Effector memory CD8-positive, alpha-beta T cell (primary cell): ENCODE data around the gene MYCL.

Experiments used
- ATAC-seq: fragments of 150-1000 bp; cut with Tn5 transposase; replicated peaks from 2 replicates; pipeline ENCODE4 v1.10.0; 2021; ENCODE audit warnings: mild to moderate bottlenecking, moderate library complexity
- DNase-seq, 3 experiments: peaks; one replicate each; pipeline ENCODE4 v3.0.0; 2021
- H3K27ac Mint-ChIP-seq, 2 donors: one replicate each; pipeline ENCODE4 v1.8.0; 2022; ENCODE audit warnings: mild to moderate bottlenecking in 2 of 2, mixed read lengths in 2 of 2, moderate library complexity in 2 of 2
- H3K27me3 Mint-ChIP-seq, 2 donors: one replicate each; pipeline ENCODE4 v1.8.0; 2022; ENCODE audit warnings: mixed read lengths in 2 of 2
- H3K36me3 Mint-ChIP-seq: one replicate; pipeline ENCODE4 v1.8.0; 2022; ENCODE audit warnings: mild to moderate bottlenecking, moderate library complexity, mixed read lengths; ENCODE audit not compliant: insufficient read depth
- H3K4me1 Mint-ChIP-seq, 2 donors: one replicate each; pipeline ENCODE4 v1.8.0; 2022; ENCODE audit warnings: low read depth in 2 of 2, mixed read lengths in 2 of 2
- H3K4me3 Mint-ChIP-seq, 2 donors: one replicate each; pipeline ENCODE4 v1.8.0; 2022; ENCODE audit warnings: mild to moderate bottlenecking in 2 of 2, mixed read lengths in 2 of 2, moderate library complexity in 2 of 2
- H3K9me3 Mint-ChIP-seq, 2 donors: one replicate each; pipeline ENCODE4 v1.8.0; 2022; ENCODE audit warnings: mixed read lengths in 2 of 2

Gene MYCL

DNA sequence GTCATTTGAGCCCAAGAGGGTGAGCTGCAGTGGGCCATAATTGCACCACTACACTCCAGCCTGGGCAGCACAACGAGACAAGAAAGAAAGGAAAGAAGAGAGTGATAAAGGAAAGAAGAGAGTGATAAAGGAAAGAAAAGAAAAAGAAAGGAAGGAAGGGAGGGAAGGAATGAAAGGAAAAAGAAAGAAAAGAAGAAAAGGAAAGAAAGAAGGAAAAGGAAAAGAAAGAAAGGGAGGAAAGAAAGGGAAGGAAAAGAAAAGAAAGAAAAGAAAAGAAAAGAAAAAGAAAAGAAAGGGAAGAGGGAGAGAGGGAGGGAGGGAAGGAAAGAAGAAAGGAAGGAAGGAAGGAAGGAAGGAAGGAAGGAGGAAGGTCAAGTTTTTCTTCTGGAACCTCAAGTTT is 36.0 kb downstream of the MYCL start:
- peaks cover 12 to 22% of the 10 kb centered on the region in 2 donors for H3K4me1 Mint-ChIP-seq

DNA sequence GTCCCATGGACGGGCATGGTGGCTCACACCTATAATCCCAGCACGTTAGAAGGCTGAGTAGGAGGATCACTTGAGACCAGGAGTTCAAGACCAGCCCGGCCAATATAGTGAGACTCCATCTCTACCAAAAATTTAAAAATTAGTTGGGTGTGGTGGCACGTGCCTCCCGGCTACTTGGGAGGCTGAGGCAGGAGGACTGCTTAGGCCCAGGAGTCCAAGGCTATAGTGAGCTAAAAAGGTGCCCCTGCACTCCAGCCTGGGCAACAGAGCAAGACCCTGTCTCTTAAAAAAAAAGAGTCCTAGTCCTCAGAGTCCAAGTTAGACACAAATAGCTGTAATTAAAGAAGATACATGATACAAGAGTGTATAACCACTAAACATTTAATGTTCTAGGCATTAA is 38.5 kb downstream of the MYCL start:
- H3K4me1 Mint-ChIP-seq, result peaks cover 12 to 20% of the 10 kb centered on the region in 2 donors
- ATAC-seq, result no peak
- H3K27ac Mint-ChIP-seq, result no peak overlapping the region

More for the DNA sequence above, 36.0 kb downstream of the MYCL start:
- no peaks in the 10 kb centered on the region for H3K9me3 Mint-ChIP-seq
- DNase-seq (no peak), ATAC-seq (no peak)
- H3K27me3 Mint-ChIP-seq, result no peaks in the 10 kb centered on the region
- H3K36me3 Mint-ChIP-seq, result peaks cover 16% of the 10 kb centered on the region
- H3K27ac Mint-ChIP-seq, result no peak overlapping the region
- H3K4me3 Mint-ChIP-seq, result no peak overlapping the region

DNA sequence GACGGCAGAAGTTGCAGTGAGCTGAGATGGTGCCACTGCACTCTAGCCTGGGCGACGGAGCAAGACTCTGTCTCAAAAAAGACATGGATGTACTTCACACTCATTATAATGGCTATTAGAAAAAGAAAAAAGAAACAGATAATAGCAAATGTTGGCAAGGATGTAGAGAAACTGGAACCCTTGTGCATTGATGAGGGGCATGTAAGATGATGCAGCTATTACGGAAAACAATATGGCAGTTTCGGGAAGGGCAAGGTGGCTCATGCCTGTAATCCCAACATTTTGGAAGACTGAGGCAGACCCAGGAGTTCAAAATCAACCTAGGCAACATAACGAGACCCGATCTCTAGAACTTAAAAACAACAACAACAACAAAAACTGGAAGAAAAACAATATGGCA is 40.7 kb downstream of the MYCL start:
- ATAC-seq (no peak), DNase-seq (no peak)
- Mint-ChIP-seq H3K27ac (no peak overlapping the region), H3K9me3 (no peaks in the 10 kb centered on the region), H3K36me3 (peaks cover 12% of the 10 kb centered on the region), H3K4me1 (peaks cover 12 to 17% of the 10 kb centered on the region in 2 donors), H3K4me3 (no peak overlapping the region), H3K27me3 (no peaks in the 10 kb centered on the region)

More for the DNA sequence above, 38.5 kb downstream of the MYCL start:
- Mint-ChIP-seq H3K9me3 (no peaks in the 10 kb centered on the region), H3K27me3 (no peaks in the 10 kb centered on the region), H3K4me3 (no peak overlapping the region), H3K36me3 (peaks cover 17% of the 10 kb centered on the region)
- no peak for DNase-seq

DNA sequence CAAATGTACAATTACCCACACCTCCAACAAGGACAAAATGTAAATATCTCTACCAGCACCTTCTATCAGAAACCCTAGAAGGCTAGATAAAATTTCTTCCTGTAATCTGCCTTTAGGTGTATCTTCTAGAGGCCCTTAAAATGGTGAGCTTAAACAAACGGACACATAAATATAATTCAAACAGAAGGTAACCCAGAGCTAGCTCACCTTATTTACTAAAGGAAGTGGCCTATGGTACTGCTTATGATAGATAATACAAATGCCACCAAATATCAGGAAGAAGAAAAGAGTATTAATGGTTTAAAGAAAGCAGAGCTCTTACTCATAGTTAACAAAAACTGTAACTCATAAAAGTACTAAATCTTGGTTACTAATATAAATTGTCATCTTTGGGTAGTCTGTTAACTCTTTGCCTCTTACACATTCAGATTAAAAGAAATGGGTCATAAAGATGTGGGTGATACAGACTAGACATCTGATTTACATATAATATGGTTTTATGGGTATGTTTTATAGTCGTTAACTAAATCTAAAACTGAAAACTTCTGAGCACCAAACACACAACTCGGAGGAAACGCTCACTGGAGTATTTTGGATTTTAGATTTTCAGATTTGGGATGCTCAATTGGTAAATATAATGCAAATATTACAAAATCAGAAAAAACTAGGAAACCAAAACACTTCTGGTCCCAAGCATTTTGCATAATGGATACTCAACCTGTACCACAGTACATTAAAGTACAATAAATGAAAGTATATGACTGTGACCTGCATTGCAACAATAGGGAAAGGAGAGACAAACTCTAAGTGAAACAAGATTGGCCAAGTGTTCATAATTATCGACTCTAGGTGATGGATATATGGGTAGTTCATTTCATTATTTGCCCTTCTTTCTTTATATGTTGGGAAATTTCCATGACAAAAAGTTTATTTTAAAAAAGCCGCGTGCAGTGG is 41.6 kb downstream of the MYCL start:
- Mint-ChIP-seq H3K4me3 (no peak overlapping the region), H3K4me1 (peaks cover 8 to 11% of the 10 kb centered on the region in 2 donors), H3K36me3 (peaks cover 16% of the 10 kb centered on the region), H3K9me3 (no peaks in the 10 kb centered on the region), H3K27ac (no peak overlapping the region), H3K27me3 (no peaks in the 10 kb centered on the region)
- ATAC-seq (no peak), DNase-seq (no peak)

DNA sequence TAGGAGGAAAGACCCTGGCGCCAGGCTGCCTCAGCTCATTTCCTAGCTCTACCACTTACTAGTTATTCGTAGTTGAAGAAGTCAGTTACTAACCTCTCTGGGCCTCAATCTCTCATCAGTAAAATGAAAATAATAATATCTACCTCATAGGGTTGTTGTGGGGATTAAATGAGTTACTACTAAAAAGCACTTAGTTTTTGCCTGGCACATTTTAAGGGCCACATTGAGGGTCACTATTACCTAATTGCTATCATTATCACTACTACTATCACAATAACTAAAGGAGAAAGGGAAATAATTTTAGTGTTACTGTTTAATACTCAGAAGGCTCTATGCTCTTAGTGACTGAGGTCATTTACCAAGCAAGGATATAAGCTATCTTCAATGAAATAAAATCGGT is 43.4 kb downstream of the MYCL start:
- Mint-ChIP-seq H3K27ac (peak overlapping the region in 1 of 2 donors; percentile 53), H3K4me1 (peaks cover 4 to 5% of the 10 kb centered on the region in 2 donors), H3K27me3 (no peaks in the 10 kb centered on the region), H3K9me3 (no peaks in the 10 kb centered on the region), H3K36me3 (peaks cover 13% of the 10 kb centered on the region), H3K4me3 (no peak overlapping the region)
- DNase-seq (no peak), ATAC-seq (no peak)

DNA sequence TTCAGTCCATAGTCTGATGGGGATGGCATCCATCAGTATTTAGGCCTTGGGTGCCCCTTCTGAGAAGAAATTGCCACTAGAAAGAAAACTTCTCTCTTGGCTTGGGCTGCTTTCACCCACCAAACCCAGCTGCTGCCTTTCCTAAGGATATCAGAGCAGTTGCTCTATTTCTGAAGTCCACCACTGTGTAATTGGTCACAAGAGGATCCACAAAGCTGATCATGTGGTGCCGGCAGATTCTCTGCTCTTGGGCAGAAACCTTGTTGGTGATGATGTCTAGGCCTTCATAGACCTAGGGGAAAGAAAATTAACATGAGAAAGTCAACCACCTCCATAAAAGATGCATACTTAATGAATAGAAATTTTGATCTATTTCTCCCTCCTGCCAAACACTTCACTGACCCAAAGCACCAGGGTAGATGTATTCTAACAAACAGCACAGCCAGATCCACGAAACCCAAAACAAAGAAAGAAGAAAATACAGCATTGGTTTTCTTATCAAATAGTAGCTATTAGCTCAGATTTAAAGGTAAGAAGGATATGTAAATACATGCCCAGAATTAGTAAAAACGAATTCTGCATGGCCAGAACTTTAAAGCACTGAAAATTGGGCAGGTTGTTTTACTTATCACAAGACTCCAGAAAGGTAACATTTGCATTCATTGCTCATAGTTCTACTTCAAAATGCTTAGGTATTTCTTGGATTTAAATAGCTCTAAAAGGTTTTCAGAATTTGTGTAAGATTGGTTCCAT is 44.4 kb downstream of the MYCL start:
- Mint-ChIP-seq H3K27me3 (no peaks in the 10 kb centered on the region), H3K9me3 (no peaks in the 10 kb centered on the region), H3K27ac (no peak overlapping the region), H3K4me3 (no peak overlapping the region), H3K36me3 (peaks cover 13% of the 10 kb centered on the region), H3K4me1 (peaks cover 0 to 5% of the 10 kb centered on the region in 2 donors)
- DNase-seq, result no peak
- no peak for ATAC-seq

DNA sequence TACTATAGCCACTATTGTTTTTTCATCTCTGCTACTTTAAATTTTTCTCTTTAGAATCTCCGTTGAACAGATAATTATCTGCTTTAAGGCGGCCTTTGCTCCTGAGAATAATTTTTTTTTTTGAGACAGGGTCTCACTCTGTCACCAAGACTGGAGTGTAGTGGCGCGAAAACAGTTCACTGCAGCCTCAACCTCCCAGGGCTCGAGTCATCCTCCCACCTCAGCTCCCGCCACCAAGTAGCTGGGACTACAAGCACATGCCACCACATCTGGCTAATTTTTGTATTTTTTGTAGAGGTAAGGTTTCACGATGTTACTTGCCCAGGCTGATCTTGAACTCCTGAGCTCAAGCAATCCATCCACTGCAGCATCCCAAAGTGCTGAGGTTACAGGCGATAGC is 47.0 kb downstream of the MYCL start:
- Mint-ChIP-seq H3K27ac (no peak overlapping the region), H3K27me3 (no peaks in the 10 kb centered on the region), H3K36me3 (peaks cover 13% of the 10 kb centered on the region), H3K4me3 (no peak overlapping the region), H3K9me3 (no peaks in the 10 kb centered on the region), H3K4me1 (peaks cover 4 to 5% of the 10 kb centered on the region in 2 donors)
- ATAC-seq, result no peak
- DNase-seq, result no peak

DNA sequence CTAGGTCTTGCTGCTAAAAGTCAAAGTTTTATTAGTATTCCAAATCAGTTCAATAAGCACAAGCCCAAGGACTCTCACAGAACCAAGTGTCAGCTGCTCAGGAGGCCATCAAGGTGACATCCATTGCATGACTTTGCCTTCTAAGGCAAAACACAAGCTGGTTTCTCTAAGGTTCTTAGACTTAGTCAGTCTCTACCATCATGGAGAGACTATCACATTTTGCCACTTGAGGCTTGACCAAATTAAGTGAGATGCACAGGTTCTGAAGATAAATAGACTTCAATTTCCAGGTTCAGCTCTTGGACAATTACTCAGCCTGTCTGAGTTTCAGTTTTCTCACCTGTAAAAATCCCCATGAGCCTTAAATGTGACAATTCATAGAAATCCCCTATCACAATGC is 47.4 kb downstream of the MYCL start:
- no peaks in the 10 kb centered on the region for H3K9me3 Mint-ChIP-seq
- no peak overlapping the region for H3K4me3 Mint-ChIP-seq
- peaks cover 13% of the 10 kb centered on the region for H3K36me3 Mint-ChIP-seq
- DNase-seq, result no peak
- peaks cover 4 to 5% of the 10 kb centered on the region in 2 donors for H3K4me1 Mint-ChIP-seq
- no peaks in the 10 kb centered on the region for H3K27me3 Mint-ChIP-seq
- ATAC-seq, result no peak
- no peak overlapping the region for H3K27ac Mint-ChIP-seq

DNA sequence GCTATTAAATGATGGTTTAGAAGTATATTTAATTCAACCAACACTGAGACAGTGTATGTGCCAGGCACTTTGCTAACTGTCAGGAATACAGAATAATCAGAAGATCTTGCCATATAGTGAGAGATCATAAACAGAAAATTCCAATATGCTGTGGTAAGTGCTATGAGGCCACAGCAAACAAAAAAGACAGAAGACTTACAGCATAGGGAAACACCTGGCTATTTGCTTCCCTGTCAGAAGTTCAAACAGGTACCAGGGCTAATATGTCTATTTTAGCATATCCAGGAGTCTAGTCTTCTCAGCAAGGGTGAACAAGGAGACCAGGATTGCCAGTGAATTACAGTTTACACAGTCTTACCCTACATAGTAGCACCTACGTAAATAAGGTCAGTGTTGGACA is 48.8 kb downstream of the MYCL start:
- no peaks in the 10 kb centered on the region for H3K27me3 Mint-ChIP-seq
- peaks cover 4 to 5% of the 10 kb centered on the region in 2 donors for H3K4me1 Mint-ChIP-seq
- peaks cover 23% of the 10 kb centered on the region for H3K36me3 Mint-ChIP-seq
- H3K9me3 Mint-ChIP-seq, result no peaks in the 10 kb centered on the region
- H3K4me3 Mint-ChIP-seq, result no peak overlapping the region
- H3K27ac Mint-ChIP-seq, result no peak overlapping the region
- DNase-seq, result no peak
- no peak for ATAC-seq

DNA sequence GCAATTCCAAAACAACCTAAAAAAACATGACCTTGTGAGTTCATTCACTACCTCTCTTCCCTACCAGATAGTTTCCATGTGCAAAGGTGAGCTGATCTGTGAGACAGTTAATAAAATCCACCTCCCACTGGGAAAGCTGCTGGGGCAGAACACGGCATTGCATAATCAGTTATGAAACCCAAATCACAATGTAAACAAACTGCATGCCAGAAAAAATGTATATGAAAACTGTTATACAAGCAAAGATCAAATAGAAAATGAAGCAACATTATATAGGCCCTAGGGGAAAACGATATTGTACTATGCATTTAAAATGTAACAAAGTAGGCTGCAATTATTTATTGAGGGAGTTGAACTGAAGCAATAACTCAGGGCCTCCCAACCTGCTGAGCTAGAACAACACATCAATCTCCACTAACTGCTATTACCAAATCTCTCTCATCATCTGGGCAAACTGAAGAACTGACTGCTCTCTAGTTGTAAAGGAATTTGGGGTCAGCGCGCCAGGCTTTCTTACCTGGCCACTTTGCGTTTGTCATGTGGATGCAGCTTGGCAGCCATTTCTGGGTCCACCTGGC is 49.4 kb downstream of the MYCL start:
- peaks cover 4 to 5% of the 10 kb centered on the region in 2 donors for H3K4me1 Mint-ChIP-seq
- H3K36me3 Mint-ChIP-seq, result peaks cover 23% of the 10 kb centered on the region
- H3K4me3 Mint-ChIP-seq, result no peak overlapping the region
- no peak overlapping the region for H3K27ac Mint-ChIP-seq
- ATAC-seq (no peak), DNase-seq (no peak)
- no peaks in the 10 kb centered on the region for H3K9me3 Mint-ChIP-seq
- no peaks in the 10 kb centered on the region for H3K27me3 Mint-ChIP-seq

DNA sequence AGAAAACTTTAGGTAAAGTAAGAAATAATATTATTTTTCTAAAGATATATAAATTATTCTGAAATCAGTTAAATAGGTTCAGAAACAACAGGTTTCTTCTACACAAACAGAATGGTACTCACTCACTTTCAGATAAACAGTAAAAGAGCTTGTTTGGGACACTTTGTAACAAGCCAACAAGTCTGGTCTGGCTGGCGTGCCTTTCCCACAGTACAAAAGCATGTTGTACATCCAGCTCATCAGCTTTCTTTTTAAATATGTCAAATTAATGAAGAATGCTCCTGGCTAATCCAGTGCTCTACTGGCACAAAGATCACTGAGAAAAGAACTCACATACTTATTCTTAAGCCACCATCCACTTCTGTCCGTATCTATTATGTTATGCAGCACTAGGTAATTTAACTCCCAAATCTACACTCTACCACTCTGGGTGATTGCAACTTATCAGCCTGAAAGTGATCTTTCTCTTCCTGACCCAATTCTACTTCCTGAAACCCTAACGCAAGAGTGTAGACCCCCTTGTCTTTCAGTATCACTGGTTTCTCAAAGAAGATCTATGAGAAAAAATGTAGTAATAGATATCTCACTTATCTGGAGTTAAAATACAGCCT is 51.0 kb downstream of the MYCL start:
- ATAC-seq, result peak; percentile 71
- no peaks in the 10 kb centered on the region for H3K9me3 Mint-ChIP-seq
- H3K4me1 Mint-ChIP-seq, result peaks cover 9% of the 10 kb centered on the region in 2 donors
- no peak for DNase-seq
- H3K27ac Mint-ChIP-seq, result peak overlapping the region; percentile 39 to 76
- H3K36me3 Mint-ChIP-seq, result peaks cover 37% of the 10 kb centered on the region
- no peaks in the 10 kb centered on the region for H3K27me3 Mint-ChIP-seq
- H3K4me3 Mint-ChIP-seq, result no peak overlapping the region

DNA sequence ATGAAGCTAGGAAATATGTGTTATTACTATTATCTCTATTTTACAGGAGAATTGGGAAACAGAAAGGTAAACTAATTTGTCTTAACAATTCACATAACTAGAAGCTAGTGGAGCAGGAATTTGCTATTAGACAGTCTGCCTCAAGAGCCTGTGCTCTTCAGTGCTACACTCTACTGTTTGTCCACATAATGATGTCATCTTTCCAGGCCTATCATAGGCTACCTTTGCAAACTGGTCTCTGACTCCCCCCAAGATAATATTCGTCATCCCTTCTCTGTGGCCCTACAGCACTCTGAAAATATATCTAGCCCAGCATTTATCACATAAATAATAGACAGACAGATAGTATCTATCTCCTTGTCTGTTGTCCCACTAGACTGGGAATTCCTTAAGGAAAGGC is 52.5 kb downstream of the MYCL start:
- H3K36me3 Mint-ChIP-seq, result peaks cover 34% of the 10 kb centered on the region
- H3K9me3 Mint-ChIP-seq, result no peaks in the 10 kb centered on the region

DNA sequence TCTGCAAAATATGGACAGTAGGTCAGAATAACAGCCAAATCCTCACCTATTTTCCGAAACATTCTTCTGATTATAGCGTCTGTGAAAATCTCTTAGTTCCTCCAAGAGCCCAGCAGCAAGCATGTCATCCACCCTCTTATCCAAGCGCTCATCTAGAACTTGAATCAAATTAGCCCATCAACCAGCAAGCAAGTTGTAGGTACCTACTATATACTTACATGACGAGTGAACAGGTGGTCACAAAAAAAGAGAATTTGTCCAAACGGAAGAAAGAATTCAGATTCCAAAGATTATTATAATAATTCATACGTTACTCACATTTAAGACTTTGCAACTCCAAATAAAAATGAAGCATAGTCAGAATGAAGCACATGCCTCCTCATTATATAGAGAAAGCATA is 53.8 kb downstream of the MYCL start:
- H3K4me1 Mint-ChIP-seq, result peaks cover 25 to 36% of the 10 kb centered on the region in 2 donors
- no peak overlapping the region for H3K4me3 Mint-ChIP-seq
- no peaks in the 10 kb centered on the region for H3K27me3 Mint-ChIP-seq
- H3K9me3 Mint-ChIP-seq, result no peaks in the 10 kb centered on the region
- DNase-seq (no peak), ATAC-seq (no peak)
- H3K27ac Mint-ChIP-seq, result no peak overlapping the region
- peaks cover 34% of the 10 kb centered on the region for H3K36me3 Mint-ChIP-seq

More for the DNA sequence above, 52.5 kb downstream of the MYCL start:
- Mint-ChIP-seq H3K4me1 (peaks cover 18 to 23% of the 10 kb centered on the region in 2 donors), H3K27me3 (no peaks in the 10 kb centered on the region), H3K4me3 (no peak overlapping the region), H3K27ac (peak overlapping the region in 1 of 2 donors; percentile 7)
- no peak for DNase-seq
- no peak for ATAC-seq
